Breast epithelium (tissue), 4 donors: ENCODE results near the gene PIANP. TPM values are rescaled to one million over a fixed set of nuclear protein-coding genes. Genes with fewer than 3 reads are reported as not detected.

Experiments used
- DNase-seq, 2 donors: peaks; one replicate each; pipeline ENCODE4 v3.0.0-alpha.2; 2019; ENCODE audit warnings: low spot score in 2 of 2
- H3K27ac ChIP-seq, 2 donors: fragments of 200-600 bp; sonication (generic) in 1 of 2; one replicate each; pipeline ENCODE4 v1.5.1; 2016 to 2019; ENCODE audit warnings: mild to moderate bottlenecking in 1 of 2
- H3K27me3 ChIP-seq, 2 donors: fragments of 200-600 bp; sonication (generic) in 1 of 2; one replicate each; pipeline versions ENCODE4 v1.5.1 to v1.6.0; 2017 to 2019; ENCODE audit warnings: control low read depth in 1 of 2, mild to moderate bottlenecking in 1 of 2
- H3K36me3 ChIP-seq: fragments of 200-600 bp; one replicate; pipeline ENCODE4 v1.5.1; 2019
- H3K4me1 ChIP-seq, 2 donors: fragments of 200-600 bp; sonication (generic); one replicate each; pipeline ENCODE4 v1.5.1; 2016 to 2019; ENCODE audit warnings: control low read depth in 1 of 2
- H3K4me3 ChIP-seq, 3 donors: fragments of 200-600 bp; sonication (generic); 1 replicate in 2 of 3; 2 replicates in 1 of 3; pipeline ENCODE4 v1.5.1; 2016 to 2019; ENCODE audit warnings: mild to moderate bottlenecking in 3 of 3, moderate library complexity in 2 of 3
- H3K9me3 ChIP-seq, 2 donors: fragments of 200-600 bp; sonication (generic) in 1 of 2; one replicate each; pipeline ENCODE4 v1.5.1; 2016 to 2019; ENCODE audit warnings: control low read depth in 1 of 2
- CTCF ChIP-seq, 3 donors: fragments of 450-650 bp; IDR thresholded peaks; one replicate each; pipeline ENCODE4 v1.5.1; 2016 to 2017; ENCODE audit warnings: antibody characterized with exemption in 3 of 3, mild to moderate bottlenecking in 3 of 3, moderate library complexity in 3 of 3
- POLR2A ChIP-seq: fragments of 450-650 bp; IDR thresholded peaks from one replicate; pipeline ENCODE4 v1.6.1; 2016; ENCODE audit warnings: antibody characterized with exemption, mild to moderate bottlenecking, moderate library complexity
- POLR2AphosphoS5 ChIP-seq, 3 donors: sonication (generic); formaldehyde crosslinking; IDR thresholded peaks; one replicate each; pipeline ENCODE4 v1.6.1; 2017; ENCODE audit warnings: antibody characterized with exemption in 3 of 3
- intact Hi-C: fragments of 100-400 bp; cut with DNase I; formaldehyde crosslinking; loops from one replicate; pipeline ENCODE4 v1.15.1; 2023; ENCODE audit warnings: low total_unique reads
- total RNA-seq, 3 donors: library from RNA; depleted of rRNA; stranded (reverse); fragments of >200 nt; gene quantifications; one replicate each; pipeline ENCODE4 v1.1.0, GENCODE V29; 2016

Gene PIANP
- total RNA-seq, 3 donors from 2014 or later, result 0.29 to 0.33 TPM; not detected in 1

- Histone ChIP-seq H3K27me3 (no peaks in the 10 kb centered on the region), H3K27ac (no peak overlapping the region), H3K36me3 (peaks cover 30% of the 10 kb centered on the region), H3K9me3 (no peaks in the 10 kb centered on the region), H3K4me3 (no peak overlapping the region), H3K4me1 (no peaks in the 10 kb centered on the region)
- DNase-seq, result no peak
- intact Hi-C loops, result no loop called here
- no peak for TF ChIP-seq POLR2AphosphoS5 (IDR thresholded peaks at IDR 0.05)
- no peak for TF ChIP-seq CTCF (IDR thresholded peaks at IDR 0.05)
- no peak for TF ChIP-seq POLR2A
Observed at GRCh38 chr12:6667559-6668210, 32.9 kb downstream of the PIANP start.

GRCh38 chr12:6666211-6666610 is 34.4 kb downstream of the PIANP start:
- no peaks in the 10 kb centered on the region for H3K27me3 ChIP-seq
- DNase-seq, result no peak
- peaks cover 23% of the 10 kb centered on the region for H3K36me3 ChIP-seq
- peaks cover 0 to 10% of the 10 kb centered on the region in 2 donors for H3K4me1 ChIP-seq
- H3K9me3 ChIP-seq, result no peaks in the 10 kb centered on the region
- intact Hi-C loops, result no loop called here
- H3K4me3 ChIP-seq, result no peak overlapping the region
- H3K27ac ChIP-seq, result no peak overlapping the region
- TF ChIP-seq POLR2A, result no peak
- no peak for TF ChIP-seq POLR2AphosphoS5 (IDR thresholded peaks at IDR 0.05)
- TF ChIP-seq CTCF (IDR thresholded peaks at IDR 0.05), result no peak

GRCh38 chr12:6664902-6665301 is 35.7 kb downstream of the PIANP start:
- no peak for TF ChIP-seq CTCF (IDR thresholded peaks at IDR 0.05)
- Histone ChIP-seq H3K4me1 (peaks cover 0 to 10% of the 10 kb centered on the region in 2 donors), H3K27me3 (no peaks in the 10 kb centered on the region), H3K4me3 (no peak overlapping the region), H3K36me3 (peaks cover 14% of the 10 kb centered on the region), H3K27ac (no peak overlapping the region), H3K9me3 (no peaks in the 10 kb centered on the region)
- intact Hi-C loops, result no loop called here
- no peak for DNase-seq

GRCh38 chr12:6662906-6663742 is 37.5 kb downstream of the PIANP start, which contains the start of gene ING4:
Gene ING4, minus strand, starts transcription at chr12:6663119. Its CDS starts 18 bp downstream, at chr12:6663101.
- TF ChIP-seq POLR2AphosphoS5 (IDR thresholded peaks at IDR 0.05) (peak; percentile 87 to 93 (median 88)), POLR2A (no peak)
- no peaks in the 10 kb centered on the region for H3K9me3 ChIP-seq
- peaks cover 0 to 14% of the 10 kb centered on the region in 2 donors for H3K4me1 ChIP-seq
- intact Hi-C loops, result no loop called here
- peaks cover 7% of the 10 kb centered on the region for H3K36me3 ChIP-seq
- H3K27ac ChIP-seq, result peak within 1 kb of the TSS; percentile 79 to 90
- H3K27me3 ChIP-seq, result no peaks in the 10 kb centered on the region
- H3K4me3 ChIP-seq, result peak within 1 kb of the TSS; percentile 68 to 93 (median 91)
- peak; percentile 95 to 99 for DNase-seq

- intact Hi-C loops, result no loop called here
- Histone ChIP-seq H3K4me1 (peaks cover 0 to 14% of the 10 kb centered on the region in 2 donors), H3K27ac (peak overlapping the region; percentile 79 to 90), H3K9me3 (no peaks in the 10 kb centered on the region), H3K36me3 (peaks cover 1% of the 10 kb centered on the region), H3K4me3 (peak overlapping the region; percentile 68 to 93 (median 91)), H3K27me3 (no peaks in the 10 kb centered on the region)
- TF ChIP-seq CTCF (IDR thresholded peaks at IDR 0.05) (no peak), POLR2AphosphoS5 (IDR thresholded peaks at IDR 0.05) (no peak), POLR2A (no peak)
- DNase-seq, result no peak
Observed at GRCh38 chr12:6662602-6662905, 38.1 kb downstream of the PIANP start.
